LNCAP (cell line): ENCODE results near the gene RORB.

Experiments used
- TF ChIP-seq, protein P1 (sequence below): fragments of 450-650 bp; IDR thresholded peaks from 2 replicates; pipeline ENCODE4 v1.5.1; 2017; ENCODE audit warnings: mild to moderate bottlenecking

The RORB gene

DNA sequence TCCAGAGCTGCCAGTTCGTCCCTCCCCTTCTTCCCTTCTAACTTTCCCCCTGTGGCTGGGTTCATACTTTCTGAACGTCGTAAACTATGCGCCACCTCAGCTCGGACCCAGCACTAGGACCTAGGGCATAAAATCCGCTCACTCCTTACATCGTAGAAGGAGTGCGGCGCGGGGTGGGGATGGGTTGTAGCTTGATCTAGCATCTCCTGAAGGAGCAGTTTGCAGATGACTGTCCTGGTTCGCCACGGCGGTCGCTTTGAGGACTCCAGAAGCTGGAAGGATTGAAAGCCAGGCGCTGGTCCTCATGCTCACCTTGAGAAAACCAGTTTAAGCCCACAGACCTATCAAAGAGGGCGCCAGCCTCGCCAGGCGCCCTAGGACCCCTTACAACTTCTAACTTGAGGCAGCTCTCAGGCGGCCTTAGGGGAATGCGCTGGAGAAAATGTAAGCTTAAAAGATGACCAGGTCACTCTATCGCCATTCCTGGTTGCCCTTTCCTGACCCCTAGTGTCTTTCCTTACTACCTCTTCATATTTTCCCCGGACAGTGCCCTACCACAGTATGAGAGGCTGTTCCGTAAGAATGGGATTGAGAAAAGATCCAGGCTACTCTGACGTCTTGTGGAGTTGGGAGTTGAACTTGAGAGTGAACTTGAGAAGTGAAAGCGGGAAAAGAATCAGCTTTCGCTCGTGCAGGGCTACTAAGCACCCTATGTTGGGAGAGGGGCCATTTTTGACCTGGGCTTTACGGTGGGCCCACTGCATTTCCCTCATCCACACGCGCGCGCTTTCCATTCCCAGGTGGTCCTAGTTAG lies 2.8 kb downstream of the RORB start:
- TF ChIP-seq, protein P1, sequence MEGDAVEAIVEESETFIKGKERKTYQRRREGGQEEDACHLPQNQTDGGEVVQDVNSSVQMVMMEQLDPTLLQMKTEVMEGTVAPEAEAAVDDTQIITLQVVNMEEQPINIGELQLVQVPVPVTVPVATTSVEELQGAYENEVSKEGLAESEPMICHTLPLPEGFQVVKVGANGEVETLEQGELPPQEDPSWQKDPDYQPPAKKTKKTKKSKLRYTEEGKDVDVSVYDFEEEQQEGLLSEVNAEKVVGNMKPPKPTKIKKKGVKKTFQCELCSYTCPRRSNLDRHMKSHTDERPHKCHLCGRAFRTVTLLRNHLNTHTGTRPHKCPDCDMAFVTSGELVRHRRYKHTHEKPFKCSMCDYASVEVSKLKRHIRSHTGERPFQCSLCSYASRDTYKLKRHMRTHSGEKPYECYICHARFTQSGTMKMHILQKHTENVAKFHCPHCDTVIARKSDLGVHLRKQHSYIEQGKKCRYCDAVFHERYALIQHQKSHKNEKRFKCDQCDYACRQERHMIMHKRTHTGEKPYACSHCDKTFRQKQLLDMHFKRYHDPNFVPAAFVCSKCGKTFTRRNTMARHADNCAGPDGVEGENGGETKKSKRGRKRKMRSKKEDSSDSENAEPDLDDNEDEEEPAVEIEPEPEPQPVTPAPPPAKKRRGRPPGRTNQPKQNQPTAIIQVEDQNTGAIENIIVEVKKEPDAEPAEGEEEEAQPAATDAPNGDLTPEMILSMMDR = no peak

DNA sequence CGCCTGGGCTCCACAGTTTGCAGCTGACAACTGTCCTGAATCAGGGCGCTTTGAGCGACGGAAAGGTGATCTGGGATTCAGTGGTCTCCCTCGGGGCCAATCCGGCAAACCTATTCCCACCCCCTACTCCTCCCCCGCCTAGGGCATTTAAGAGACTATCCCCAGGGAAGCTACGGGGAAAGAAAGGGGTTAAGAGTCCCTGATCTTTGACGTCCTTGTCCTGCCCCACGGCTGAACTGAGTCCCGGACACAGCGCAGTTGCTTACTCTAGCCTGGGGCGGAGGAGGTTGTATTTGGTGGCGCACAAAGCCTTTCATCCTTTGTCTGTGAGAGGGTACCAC lies 3.4 kb downstream of the RORB start:
- TF ChIP-seq, protein P1 = no peak

DNA sequence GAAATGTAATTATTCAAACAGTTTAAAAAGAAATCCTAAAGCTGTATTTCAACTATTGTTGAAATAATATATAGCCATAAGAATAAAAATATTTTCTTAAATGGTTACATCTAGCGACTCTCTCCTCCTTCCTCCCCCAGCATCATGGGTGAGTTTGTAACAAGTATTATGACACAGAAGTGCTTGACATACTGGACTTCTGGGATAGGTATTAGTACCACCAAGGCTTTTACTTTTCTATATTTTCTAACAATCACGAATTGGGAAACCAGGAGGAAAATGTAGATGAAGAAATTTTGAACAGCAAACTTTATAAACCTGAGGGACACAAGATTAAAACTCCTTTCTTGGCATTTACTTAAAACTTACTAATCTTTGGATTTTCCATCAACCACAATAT lies 4.4 kb downstream of the RORB start:
- TF ChIP-seq, protein P1 = no peak

DNA sequence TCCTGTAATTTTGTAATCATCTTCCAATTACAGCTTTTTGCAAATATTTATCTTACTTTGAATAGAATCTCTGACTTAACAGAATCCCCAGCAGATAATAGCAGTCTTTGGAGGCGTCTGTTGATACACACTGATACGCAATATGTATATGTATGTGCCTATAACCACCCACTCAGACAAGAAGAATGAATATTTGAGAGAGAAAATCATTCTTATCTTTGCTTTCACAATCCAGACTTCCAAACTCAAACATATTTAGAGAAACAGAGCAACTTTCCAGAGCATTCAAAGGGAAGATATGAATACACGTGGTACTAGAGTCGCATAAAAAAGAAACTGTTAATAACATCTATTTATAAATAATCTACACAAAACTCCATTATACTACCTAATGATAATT lies 6.1 kb downstream of the RORB start:
- TF ChIP-seq, protein P1 = no peak

DNA sequence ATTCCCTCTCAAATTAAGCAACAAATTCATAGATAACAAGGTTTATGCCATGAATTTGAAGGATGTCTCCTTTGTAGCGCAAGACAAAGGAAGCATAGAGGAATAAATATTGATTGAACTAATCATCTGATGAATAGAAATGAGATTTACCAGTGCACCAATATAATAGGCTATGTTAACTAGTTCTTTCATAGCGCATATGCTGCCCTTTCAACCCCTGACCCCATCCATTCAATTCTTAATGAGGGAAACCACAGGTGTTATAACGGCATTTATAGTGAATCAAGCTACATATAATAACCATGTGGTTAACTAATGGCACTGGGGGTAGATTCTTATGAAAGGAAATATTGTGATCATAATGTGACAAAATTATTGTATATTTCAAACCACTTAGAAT lies 6.5 kb downstream of the RORB start:
- TF ChIP-seq, protein P1 = no peak

DNA sequence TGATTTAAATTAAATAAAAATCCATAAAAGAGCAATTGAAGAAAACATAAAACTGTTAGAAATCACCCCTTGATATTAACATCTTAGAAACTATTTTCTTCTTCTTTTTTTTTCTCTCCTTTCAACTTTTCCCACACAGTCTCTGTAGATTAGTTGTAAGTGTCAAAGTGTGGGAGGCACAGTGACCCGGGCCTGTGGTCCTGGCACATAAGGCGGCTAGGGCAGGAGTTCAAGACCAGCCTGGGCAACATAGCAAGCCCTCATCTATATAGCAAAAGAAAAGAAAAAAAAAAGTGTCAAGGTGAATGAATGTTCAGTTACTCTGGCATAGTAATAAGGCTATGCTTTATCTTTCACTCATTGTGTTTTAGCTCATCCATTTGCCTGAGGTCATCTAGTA lies 14.2 kb downstream of the RORB start:
- TF ChIP-seq, protein P1 = no peak

DNA sequence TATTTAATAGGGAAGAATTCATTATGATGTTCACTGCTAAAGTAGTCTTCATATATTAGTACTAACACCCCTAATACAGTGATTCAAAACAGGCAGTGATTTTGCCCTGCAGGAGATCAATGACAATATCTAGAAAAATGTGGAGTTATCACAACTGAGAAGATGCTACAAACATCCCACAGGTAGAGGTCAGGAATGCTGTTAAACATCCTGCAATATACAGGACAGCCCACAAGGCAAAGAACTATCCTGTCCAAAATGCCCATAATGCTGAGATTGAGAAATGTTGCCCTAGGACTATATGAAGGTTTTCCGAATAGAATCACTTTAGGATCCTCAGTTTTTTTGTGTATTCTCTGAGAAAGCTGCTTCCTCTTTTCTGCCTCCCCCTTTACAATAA lies 15.3 kb downstream of the RORB start:
- TF ChIP-seq, protein P1 = no peak

DNA sequence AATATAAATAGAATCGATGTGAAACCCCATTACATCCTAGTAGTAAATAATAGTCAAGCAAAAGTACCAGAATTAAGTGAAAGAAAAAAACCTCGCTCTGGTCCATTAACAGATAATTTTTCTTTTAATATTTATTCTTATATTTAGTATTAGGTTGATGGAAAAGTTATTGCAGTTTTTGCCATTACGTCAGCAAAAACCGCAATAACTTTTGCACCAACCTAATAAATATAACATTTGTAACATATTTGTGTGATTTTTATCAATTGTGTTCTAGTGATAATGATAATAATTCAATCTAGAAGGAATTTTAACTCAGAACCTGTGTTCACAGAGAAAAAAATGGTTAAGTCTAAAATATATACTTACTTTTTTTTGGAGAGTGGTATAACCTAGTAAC lies 16.1 kb downstream of the RORB start:
- TF ChIP-seq, protein P1 = no peak
